HepG2 (cell line): ENCODE data around the gene GRM7. TPM values are rescaled to one million over a fixed set of nuclear protein-coding genes. Genes with fewer than 3 reads are reported as not detected.
A peak's percentile ranks its signal among the peaks of the same experiment; 100 is the strongest.

ENCODE experiments used
- ATAC-seq: fragments of 200-7000 bp; cut with Tn5 transposase; 3 replicates; pipeline ENCODE4 v1.9.1; 2020; ENCODE audit warnings: mild to moderate bottlenecking, moderate library complexity
- BruUV-seq: library from RNA; stranded (reverse); fragments of 400-500 nt; replicated peaks from 2 replicates; lab custom pipeline; 2021; lab: Mats Ljungman, UMichigan
- CTCF ChIA-PET: fragments of 300-600 bp; formaldehyde crosslinking; extraction: SDS; loops from one replicate; lab custom pipeline; 2021; ENCODE audit warnings: low total read pairs, inconsistent platforms, low intra/inter-chr PET ratio; lab: Yijun Ruan, JAX
- POLR2A ChIA-PET: fragments of 350-600 bp; sonication (Branson Sonifier 250); formaldehyde crosslinking; loops from one replicate; lab custom pipeline; 2020; ENCODE audit warnings: antibody characterized with exemption, inconsistent platforms; lab: Yijun Ruan, JAX
- DNase-seq: peaks from one replicate; pipeline ENCODE4 v3.0.0-alpha.2; 2015; ENCODE audit warnings: low spot score
- FAIRE-seq: peaks from 3 replicates; lab custom pipeline; 2011; peaks lifted over from hg19 to GRCh38; lab: Jason Lieb, UNC
- H2AFZ ChIP-seq: one replicate; pipeline ENCODE4 v1.6.1; 2011; ENCODE audit warnings: low read length, inconsistent platforms
- H3K27ac ChIP-seq: fragments of 300-600 bp; 3 replicates; pipeline ENCODE4 v1.8.0; 2011; ENCODE audit warnings: mixed run types, mild to moderate bottlenecking, mixed read lengths, low read length, inconsistent platforms; ENCODE audit not compliant: insufficient read depth; ENCODE audit errors: extremely low read length
- H3K27me3 ChIP-seq, 2 experiments: fragments of 200-600 bp in 1 of 2; 2 replicates in 1 of 2; 3 replicates in 1 of 2; pipeline versions ENCODE4 v1.6.0 to v1.8.0; 2011; ENCODE audit warnings: low read length in 2 of 2, mild to moderate bottlenecking in 2 of 2, moderate library complexity in 2 of 2, inconsistent platforms in 1 of 2; ENCODE audit not compliant: insufficient read depth in 2 of 2, control insufficient read depth in 1 of 2
- H3K36me3 ChIP-seq, 2 experiments: fragments of 200-600 bp in 1 of 2; replicated peaks in 1 of 2; 2 replicates in 1 of 2; 3 replicates in 1 of 2; pipeline versions ENCODE4 v1.5.1 to v1.8.0; 2011; ENCODE audit warnings: low read length in 2 of 2, inconsistent platforms in 1 of 2; ENCODE audit not compliant: insufficient read depth in 2 of 2, control insufficient read depth in 1 of 2
- H3K4me1 ChIP-seq: 2 replicates; pipeline ENCODE4 v1.5.1; 2012; ENCODE audit warnings: low read length, inconsistent platforms; ENCODE audit not compliant: insufficient read depth
- H3K4me2 ChIP-seq: 2 replicates; pipeline ENCODE4 v1.6.0; 2011; ENCODE audit warnings: low read depth, low read length, inconsistent platforms
- H3K4me3 ChIP-seq, 3 experiments: fragments of 200-600 bp in 1 of 3; sonication (generic), shearing (Covaris generic) in 1 of 3; replicated peaks in 1 of 3; 2 replicates each; pipeline ENCODE4 v1.5.1; 2011 to 2016; ENCODE audit warnings: low read length in 3 of 3, inconsistent platforms in 2 of 3, low read depth in 2 of 3, mild to moderate bottlenecking in 2 of 3, control low read depth in 1 of 3, mixed read lengths in 1 of 3; ENCODE audit not compliant: insufficient read depth in 1 of 3
- H3K79me2 ChIP-seq: one replicate; pipeline ENCODE4 v1.6.1; 2011; ENCODE audit warnings: low read length, inconsistent platforms; ENCODE audit not compliant: insufficient read depth
- H3K9ac ChIP-seq: 2 replicates; pipeline ENCODE4 v1.6.0; 2011; ENCODE audit warnings: mild to moderate bottlenecking, low read depth, low read length, inconsistent platforms; ENCODE audit not compliant: insufficient read depth
- H3K9me3 ChIP-seq: 2 replicates; pipeline ENCODE4 v1.5.1; 2012; ENCODE audit warnings: mild to moderate bottlenecking, low read length
- H4K20me1 ChIP-seq: 2 replicates; pipeline ENCODE4 v1.6.0; 2011; ENCODE audit warnings: inconsistent platforms, mild to moderate bottlenecking, low read length, moderate library complexity; ENCODE audit not compliant: insufficient read depth
- FOXO1 ChIP-seq: sonication (generic); formaldehyde crosslinking; IDR thresholded peaks from 2 replicates; pipeline ENCODE4 v1.4.0; 2020; ENCODE audit warnings: missing genetic modification reagents
- MAFK ChIP-seq, 2 experiments: IDR thresholded peaks in 1 of 2; conservative IDR thresholded peaks in 1 of 2; 2 replicates each; pipeline ENCODE4 v1.6.1; 2011; ENCODE audit warnings: improper control_type of control experiment in 2 of 2, low read length in 2 of 2
- NBN ChIP-seq: fragments of 450-650 bp; conservative IDR thresholded peaks from 2 replicates; pipeline ENCODE4 v1.6.1; 2017
- NCOA2 ChIP-seq: sonication (generic); formaldehyde crosslinking; IDR thresholded peaks from 2 replicates; pipeline ENCODE4 v1.8.0; 2022; ENCODE audit warnings: inconsistent platforms
- RFX1 ChIP-seq: fragments of 450-650 bp; IDR thresholded peaks from 2 replicates; pipeline ENCODE4 v1.6.1; 2017
- SIN3A ChIP-seq: IDR thresholded peaks from 2 replicates; pipeline ENCODE4 v1.6.1; 2011; ENCODE audit warnings: low read depth, mild to moderate bottlenecking, control low read depth, low read length, borderline replicate concordance
- SPEN ChIP-seq: sonication (generic); formaldehyde crosslinking; IDR thresholded peaks from 2 replicates; pipeline ENCODE4 v1.5.1; 2020; ENCODE audit warnings: low read depth, mild to moderate bottlenecking, missing genetic modification reagents
- ZNF256 ChIP-seq: sonication (generic); formaldehyde crosslinking; conservative IDR thresholded peaks from 2 replicates; pipeline ENCODE4 v1.4.0; 2020; ENCODE audit warnings: missing genetic modification reagents
- ZNF619 ChIP-seq: sonication (generic); formaldehyde crosslinking; IDR thresholded peaks from 2 replicates; pipeline ENCODE4 v1.4.0; 2020; ENCODE audit warnings: mild to moderate bottlenecking, missing genetic modification reagents
- WGBS: methylation state at CpG from one replicate; pipeline ENCODE4 v1.1.6; 2017; ENCODE audit warnings: low lambda C conversion rate; 5-methylcytosine and 5-hydroxymethylcytosine counted together
- in situ Hi-C: cut with HindIII; loops from 2 replicates; pipeline ENCODE4 v1.10.0; 2017; ENCODE audit warnings: low pct_unique_long_range_greater_than_20kb; ENCODE audit not compliant: extremely low pct_ligation_motif_present
- intact Hi-C: fragments of 100-400 bp; cut with micrococcal nuclease; formaldehyde crosslinking; loops from one replicate; pipeline ENCODE4 v1.10.0; 2022; ENCODE audit not compliant: unreplicated experiment
- polyA plus RNA-seq, 8 experiments: library from polyadenylated mRNA; depleted of rRNA in 3 of 8; stranded (reverse) in 7 of 8; unstranded in 1 of 8; fragments of >200 nt; fragmentation: Illumina TruSeq in 4 of 8; extraction: Trizol in 4 of 8; gene quantifications; 2 replicates each; pipeline versions ENCODE4 v1.2.1 to v1.2.3, GENCODE V29; 2011 to 2016; ENCODE audit warnings: low read depth in 4 of 8, missing spikeins in 1 of 8, mixed read lengths in 1 of 8; ENCODE audit not compliant: insufficient read depth in 1 of 8
- total RNA-seq, 5 experiments: library from RNA; depleted of rRNA; stranded (reverse); fragments of >200 nt; fragmentation: Illumina TruSeq; extraction: Trizol; gene quantifications; 2 replicates each; pipeline ENCODE4 v1.2.3, GENCODE V29; 2016; ENCODE audit warnings: low read depth in 1 of 5
- TF ChIP-seq, protein P1 (sequence below), 2 experiments: sonication (generic) in 1 of 2; formaldehyde crosslinking in 1 of 2; IDR thresholded peaks; 2 replicates each; pipeline versions ENCODE4 v1.4.0 to v1.6.1; 2016 to 2020; ENCODE audit warnings: borderline replicate concordance in 1 of 2, low read depth in 1 of 2, mild to moderate bottlenecking in 1 of 2, missing genetic modification reagents in 1 of 2

Gene GRM7
- total and polyA plus RNA-seq, 2 of the 13 experiments (the other 11 are each of a cell fraction or from before 2014, with no cell fraction given), result not detected

GRCh38 chr3:7667774-7668173 lies 806.9 kb downstream of the GRM7 start:
- FAIRE-seq, result no peak
- H3K9ac ChIP-seq, result no peak overlapping the region
- H4K20me1 ChIP-seq, result no peaks in the 10 kb centered on the region
- no peak for ATAC-seq
- in situ Hi-C loops, result no loop called here
- no peak overlapping the region for H2AFZ ChIP-seq
- no peaks in the 10 kb centered on the region for H3K27me3 ChIP-seq
- no peak overlapping the region for H3K27ac ChIP-seq
- H3K4me3 ChIP-seq, result no peak overlapping the region
- no peaks in the 10 kb centered on the region for H3K4me1 ChIP-seq
- peaks cover 60% of the 10 kb centered on the region for H3K9me3 ChIP-seq
- intact Hi-C loops, result no loop called here
- no TSS peak for BruUV-seq
- H3K36me3 ChIP-seq, result no peaks in the 10 kb centered on the region
- DNase-seq, result no peak
- 53% methylated on average over 1 of the region's 1 CpG for WGBS
- ChIA-PET POLR2A (no interaction called here), CTCF (no interaction called here)
- H3K4me2 ChIP-seq, result no peak overlapping the region
- H3K79me2 ChIP-seq, result no peaks in the 10 kb centered on the region
- TF ChIP-seq NCOA2 (CRISPR knock-in tag) (no peak), ZNF619 (CRISPR knock-in tag) (no peak), SPEN (CRISPR knock-in tag) (no peak), NBN (no peak), RFX1 (peak; percentile 26; the same call in 1 of the 2 replicates), MAFK (conservative IDR thresholded peaks at IDR 0.05 in 1 of 2, IDR thresholded peaks at IDR 0.05 in 1 of 2; ENCODE audit: low read length in 2 of 2) (peak in 1 of 2 experiments; percentile 31; a peak in 1 of 4 replicates), SIN3A (no peak), ZNF256 (CRISPR knock-in tag) (no peak), FOXO1 (CRISPR knock-in tag) (no peak)
- TF ChIP-seq, protein P1, sequence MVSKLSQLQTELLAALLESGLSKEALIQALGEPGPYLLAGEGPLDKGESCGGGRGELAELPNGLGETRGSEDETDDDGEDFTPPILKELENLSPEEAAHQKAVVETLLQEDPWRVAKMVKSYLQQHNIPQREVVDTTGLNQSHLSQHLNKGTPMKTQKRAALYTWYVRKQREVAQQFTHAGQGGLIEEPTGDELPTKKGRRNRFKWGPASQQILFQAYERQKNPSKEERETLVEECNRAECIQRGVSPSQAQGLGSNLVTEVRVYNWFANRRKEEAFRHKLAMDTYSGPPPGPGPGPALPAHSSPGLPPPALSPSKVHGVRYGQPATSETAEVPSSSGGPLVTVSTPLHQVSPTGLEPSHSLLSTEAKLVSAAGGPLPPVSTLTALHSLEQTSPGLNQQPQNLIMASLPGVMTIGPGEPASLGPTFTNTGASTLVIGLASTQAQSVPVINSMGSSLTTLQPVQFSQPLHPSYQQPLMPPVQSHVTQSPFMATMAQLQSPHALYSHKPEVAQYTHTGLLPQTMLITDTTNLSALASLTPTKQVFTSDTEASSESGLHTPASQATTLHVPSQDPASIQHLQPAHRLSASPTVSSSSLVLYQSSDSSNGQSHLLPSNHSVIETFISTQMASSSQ (IDR thresholded peaks at IDR 0.05; ENCODE audit: low read depth), result no peak
- TF ChIP-seq, protein P1 (CRISPR knock-in tag; IDR thresholded peaks at IDR 0.05; ENCODE audit: borderline replicate concordance), result no peak
- TF ChIP-seq, all 625 proteins: peak for 2
